Smooth muscle cell of the brain vasculature (primary cell): ENCODE data around the gene ZNF148.

Experiments used
- DNase-seq: peaks from one replicate; pipeline ENCODE4 v3.0.0-alpha.2; 2012; ENCODE audit warnings: low read depth, low spot score

The ZNF148 gene

DNA sequence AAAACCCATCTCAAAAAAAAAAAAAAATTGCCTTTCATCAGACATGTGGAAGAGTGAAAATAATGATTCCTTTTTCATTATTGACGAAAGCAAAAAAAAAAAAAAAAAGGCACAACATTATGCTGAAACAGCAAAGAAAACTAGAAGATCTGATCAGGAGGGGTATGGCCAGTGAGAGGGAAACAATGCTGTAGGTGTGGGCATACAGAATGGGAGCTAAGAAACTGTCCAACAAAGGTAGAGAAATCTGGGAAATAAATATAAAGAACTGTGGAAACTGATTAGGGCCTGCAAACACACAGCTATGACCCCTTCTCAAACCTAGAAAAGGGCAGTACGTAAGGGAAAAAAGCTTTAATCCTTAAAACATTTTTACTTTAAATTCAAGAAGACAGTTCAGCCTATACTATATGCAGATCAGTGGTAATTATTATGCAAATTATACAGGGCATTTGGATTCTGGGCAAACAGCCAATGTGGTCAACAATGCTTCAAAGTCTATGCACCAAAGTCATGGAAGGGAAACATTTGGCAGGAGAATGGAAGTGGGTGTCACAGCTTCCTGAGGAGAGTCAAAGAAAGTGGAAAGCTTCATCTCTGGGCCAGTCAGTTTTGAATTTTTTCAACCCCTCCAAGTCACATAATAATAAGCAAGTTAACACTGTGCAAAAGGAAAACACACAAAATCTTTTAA lies 94.3 kb downstream of the ZNF148 start:
- DNase-seq: no peak

DNA sequence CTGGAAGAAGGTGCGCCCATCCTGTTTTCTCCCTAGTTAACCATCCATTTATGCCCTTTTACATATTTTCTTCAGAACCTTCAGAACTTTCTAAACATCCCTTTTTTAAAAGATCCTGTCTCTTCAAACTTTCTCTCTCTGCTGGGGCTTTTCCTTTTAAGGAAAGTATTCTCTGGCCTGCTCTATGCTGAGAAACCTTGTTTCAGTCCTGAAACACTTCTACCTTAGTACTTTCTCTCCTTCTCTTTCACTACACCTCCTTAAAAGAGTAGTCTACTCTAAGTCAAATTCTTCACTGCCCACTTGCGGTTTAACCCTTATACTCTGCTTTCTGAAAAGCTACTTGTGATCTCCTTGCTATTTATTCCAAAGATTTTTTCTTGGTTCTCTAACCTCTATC lies 97.0 kb downstream of the ZNF148 start:
- DNase-seq: no peak

GRCh38 chr3:125271127-125271526 lies 104.0 kb downstream of the ZNF148 start:
- no peak for DNase-seq

DNA sequence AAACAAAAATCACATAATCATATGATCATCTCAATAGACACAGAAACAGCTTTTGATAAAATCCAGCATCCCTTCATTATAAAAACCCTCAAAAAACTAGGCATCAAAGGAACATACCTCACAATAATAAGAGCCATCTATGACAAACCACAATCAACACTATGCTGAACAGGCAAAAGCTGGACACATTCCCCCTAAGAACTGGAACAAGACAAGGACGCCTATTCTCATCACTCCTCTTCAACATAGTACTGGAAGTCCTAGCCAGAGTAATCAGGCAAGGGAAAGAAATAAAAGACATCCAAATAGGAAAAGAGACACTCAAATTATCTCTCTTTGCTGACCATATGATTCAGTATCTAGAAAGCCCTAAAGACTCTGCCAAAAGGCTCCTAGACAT lies 107.7 kb downstream of the ZNF148 start:
- no peak for DNase-seq

DNA sequence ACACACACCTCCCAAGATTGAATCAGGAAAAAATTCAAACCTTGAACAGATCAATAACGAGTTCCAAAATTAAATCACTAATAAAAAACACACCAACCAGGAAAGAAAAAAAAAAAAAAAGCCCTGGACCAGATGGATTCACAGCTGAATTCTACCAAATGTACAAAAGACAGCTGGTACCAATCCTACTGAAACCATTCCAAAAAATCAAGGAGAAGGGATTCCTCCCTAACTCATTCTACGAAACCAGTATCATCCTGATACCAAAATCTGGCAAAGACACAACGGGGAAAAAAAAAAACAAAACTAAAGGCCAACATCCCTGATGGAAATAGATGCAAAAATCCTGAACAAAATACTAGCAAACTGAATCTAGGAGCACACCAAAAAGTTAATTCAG lies 108.2 kb downstream of the ZNF148 start:
- DNase-seq: no peak

DNA sequence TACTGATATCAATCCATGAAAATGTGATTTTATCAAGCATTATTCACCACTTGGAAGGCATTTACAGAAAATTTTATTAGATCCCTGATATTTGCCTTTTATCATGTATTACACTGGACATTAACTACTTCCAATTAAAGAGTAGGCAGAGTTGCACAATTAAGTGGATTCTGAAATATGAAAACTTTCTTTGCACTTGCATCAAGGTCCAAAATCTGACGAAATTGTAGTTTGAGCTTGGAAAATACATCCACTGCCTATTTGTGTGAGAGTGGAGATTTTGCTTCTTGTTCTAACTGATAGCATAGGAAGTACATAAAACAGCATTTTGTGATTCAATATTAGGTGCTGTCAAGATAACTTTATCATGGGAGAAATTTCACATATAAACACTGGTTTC lies 113.0 kb downstream of the ZNF148 start:
- no peak for DNase-seq

- no peak for DNase-seq
These were observed 114.1 kb downstream of the ZNF148 start for GRCh38 chr3:125261031-125261430.

DNA sequence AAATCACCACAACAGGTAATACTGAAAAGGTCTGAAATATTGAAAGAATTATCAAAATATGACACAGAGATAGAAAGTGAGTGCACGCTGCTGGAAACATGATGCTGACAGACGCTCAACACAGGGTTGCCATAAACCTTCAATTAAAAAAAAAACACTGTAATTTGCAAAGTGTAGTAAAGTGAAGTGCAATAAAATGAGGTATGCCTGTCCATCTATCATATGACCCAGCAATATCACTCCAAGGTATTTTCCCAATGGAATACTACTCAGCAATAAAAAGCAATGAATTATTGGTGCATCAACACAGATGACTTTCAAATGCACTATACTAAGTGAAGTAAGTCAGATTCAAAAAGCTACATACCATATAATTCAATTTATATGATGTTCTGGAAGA lies 115.0 kb downstream of the ZNF148 start:
- DNase-seq: no peak

DNA sequence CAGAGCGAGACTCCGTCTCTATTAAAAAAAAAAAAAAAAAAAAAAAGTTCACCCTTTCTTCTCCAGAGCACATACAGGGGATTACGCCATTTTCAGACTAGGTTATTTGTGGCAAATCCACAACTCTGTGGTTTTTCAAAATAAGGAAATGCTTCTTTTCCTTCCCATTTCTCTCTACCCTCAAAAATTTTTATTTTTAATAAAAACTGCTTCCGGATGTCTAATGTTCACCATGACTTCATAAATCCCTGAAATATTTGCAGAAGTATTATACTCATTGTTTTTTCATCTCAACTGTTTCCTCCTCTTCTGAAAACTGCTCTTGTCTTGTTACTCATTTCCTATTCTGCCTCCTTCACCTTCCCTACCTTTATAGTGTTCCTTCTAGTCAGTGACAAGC lies 117.6 kb downstream of the ZNF148 start:
- no peak for DNase-seq

- no peak for DNase-seq
These were observed 118.5 kb downstream of the ZNF148 start for GRCh38 chr3:125256675-125257074.

- no peak for DNase-seq
These were observed 124.2 kb downstream of the ZNF148 start for GRCh38 chr3:125250973-125251372.

DNA sequence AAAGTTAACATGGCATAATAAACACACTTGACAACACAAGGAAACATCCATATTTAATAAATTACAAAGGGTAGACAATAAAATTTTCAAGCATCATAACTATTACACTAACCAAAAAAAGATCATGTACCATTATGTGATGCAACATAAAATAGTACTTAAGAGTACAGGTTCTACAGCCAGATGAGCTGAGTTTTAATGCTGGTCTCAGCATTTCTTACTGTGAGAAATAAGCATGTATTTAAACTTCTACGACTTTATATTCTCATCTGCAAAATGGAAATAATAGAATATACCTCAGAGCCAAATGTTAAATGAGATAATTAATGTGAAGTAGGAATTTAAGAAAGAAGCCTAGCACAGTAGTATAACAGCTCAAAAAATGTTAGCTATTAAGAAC lies 128.9 kb downstream of the ZNF148 start:
- DNase-seq: no peak

DNA sequence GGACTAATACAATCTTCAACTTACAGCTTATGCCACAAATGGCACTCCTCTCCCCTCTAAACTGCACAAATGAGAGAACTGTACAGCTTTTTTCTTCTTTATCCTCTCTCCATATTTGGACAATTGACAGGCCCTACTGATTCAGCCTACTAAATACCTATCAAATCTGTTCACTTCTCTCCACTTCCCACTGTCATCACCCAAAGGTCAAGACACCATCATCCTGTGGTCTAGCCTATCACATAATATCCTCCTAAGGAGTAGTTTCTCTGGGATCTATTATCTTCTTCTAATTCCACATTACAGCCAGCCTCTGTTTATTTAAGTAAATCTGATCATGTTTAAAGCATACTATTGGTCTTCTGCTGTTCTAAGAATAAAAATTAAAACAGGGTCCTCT lies 129.6 kb downstream of the ZNF148 start:
- no peak for DNase-seq

DNA sequence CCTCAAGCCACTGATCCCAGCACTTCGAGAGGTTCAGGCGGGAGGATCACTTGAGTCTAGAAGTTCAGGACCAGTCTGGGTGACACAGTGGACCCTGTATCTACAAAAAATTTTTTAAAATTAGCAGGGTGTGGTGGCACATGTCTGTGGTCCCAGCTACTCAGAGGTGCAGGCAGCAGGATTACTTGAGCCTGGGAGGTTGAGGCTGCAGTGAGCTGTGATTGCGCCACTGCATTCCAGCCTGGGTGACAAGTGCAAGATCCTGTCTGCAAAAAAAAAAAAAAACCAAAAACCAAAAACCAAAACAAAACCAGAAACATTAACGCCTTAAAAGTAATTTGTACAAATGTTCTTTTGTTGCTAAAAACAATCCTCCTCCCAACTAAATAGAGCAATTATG lies 134.6 kb downstream of the ZNF148 start:
- DNase-seq: no peak

DNA sequence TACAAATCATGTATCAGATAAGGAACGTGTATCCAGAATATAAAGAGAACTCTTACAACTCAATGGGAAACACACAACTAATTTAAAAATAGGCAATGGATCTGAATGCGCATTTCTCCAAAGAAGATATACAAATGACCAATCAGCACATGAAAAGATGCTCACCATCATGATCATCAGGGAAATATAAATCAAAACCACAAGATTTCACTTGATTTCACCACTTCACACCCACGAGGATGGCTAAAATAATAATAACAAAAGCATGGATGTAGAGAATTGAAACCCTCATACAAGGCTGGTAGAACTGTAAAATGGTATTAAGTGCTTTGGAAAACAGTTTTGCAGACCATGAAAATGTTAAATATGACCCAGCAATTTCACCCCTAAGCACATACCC lies 135.9 kb downstream of the ZNF148 start:
- no peak for DNase-seq

GRCh38 chr3:125238759-125239158 lies 136.4 kb downstream of the ZNF148 start:
- DNase-seq: no peak

- no peak for DNase-seq
These were observed 138.7 kb downstream of the ZNF148 start for GRCh38 chr3:125236331-125236903.

DNA sequence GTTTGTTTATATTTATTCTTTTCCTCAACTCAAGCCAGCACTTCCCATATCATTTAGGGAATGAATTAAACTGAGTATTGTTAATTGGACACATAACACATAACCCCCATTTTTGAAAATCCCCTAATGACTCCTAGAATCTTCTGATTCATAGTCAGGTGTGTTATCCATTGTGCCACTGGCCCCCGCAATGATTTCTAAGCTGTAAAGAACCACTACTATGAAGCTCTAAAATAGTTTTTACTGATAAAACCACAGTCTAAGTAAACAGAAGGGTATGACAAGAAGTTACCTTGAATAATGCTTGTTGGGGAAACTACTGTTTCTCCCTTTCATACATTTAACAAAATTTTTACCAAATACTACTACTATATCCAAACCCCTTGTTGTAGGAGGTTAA lies 140.3 kb downstream of the ZNF148 start:
- DNase-seq: no peak

- DNase-seq: no peak
These were observed 142.7 kb downstream of the ZNF148 start for GRCh38 chr3:125232401-125232800.

DNA sequence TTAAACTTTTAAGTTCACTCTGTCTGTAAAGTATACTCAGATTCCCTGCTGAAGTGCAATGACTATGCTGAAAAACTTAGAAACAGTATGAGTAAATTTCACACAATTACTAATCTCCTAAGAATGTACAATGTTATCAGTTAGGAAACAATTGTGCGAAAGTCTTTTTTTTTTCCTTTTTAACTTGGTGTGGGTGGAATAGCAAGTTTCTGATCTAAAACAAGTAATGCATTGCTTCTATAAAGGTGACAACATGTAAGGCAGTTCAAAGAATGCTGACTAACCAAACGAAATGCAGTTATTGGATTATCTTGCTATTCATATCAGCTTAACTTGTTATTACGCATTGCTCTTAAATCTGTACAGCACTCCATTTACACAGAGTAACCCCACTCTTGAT lies 143.2 kb downstream of the ZNF148 start:
- DNase-seq: peak; percentile 9

GRCh38 chr3:125229707-125230106 lies 145.4 kb downstream of the ZNF148 start:
- no peak for DNase-seq

- DNase-seq: no peak
These were observed 146.0 kb downstream of the ZNF148 start for GRCh38 chr3:125229168-125229567.

DNA sequence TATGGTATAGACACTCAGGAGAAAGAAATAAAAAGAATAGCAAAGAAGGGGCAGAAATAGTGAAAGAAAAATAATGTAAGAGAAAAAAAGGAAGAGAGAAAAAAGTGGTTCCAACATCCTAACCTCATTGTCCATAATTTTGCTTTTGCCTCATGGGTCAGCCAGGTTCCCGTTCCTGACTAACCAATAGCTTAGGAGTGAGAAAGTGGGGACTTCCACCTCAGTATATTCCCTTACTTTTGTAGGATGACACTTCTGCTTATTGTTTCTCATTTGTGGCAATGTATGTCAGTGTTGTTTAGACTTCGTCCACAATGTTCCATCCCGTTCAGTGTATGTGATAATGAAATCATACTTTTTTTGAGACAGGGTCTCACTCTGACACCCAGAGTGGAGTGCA lies 153.3 kb downstream of the ZNF148 start:
- DNase-seq: no peak
